Tibial artery (tissue), 4 donors: Measurements from ENCODE around the gene MAGI2.
"Not testable (repeated sequence)": the region's sequence is repeated elsewhere in the genome, so short reads cannot be mapped to it uniquely, and the experiment has no call there.

Experiments used
- DNase-seq, 2 donors: peaks; one replicate each; pipeline ENCODE4 v3.0.0-alpha.2; 2019
- H3K27ac ChIP-seq, 2 donors: fragments of 200-600 bp; sonication (generic) in 1 of 2; 1 replicate in 1 of 2; 2 replicates in 1 of 2; pipeline ENCODE4 v1.5.1; 2018 to 2019; ENCODE audit warnings: mild to moderate bottlenecking in 1 of 2
- H3K27me3 ChIP-seq, 2 donors: fragments of 200-600 bp; sonication (generic) in 1 of 2; one replicate each; pipeline versions ENCODE4 v1.5.1 to v1.6.0; 2016 to 2019
- H3K36me3 ChIP-seq, 3 donors: fragments of 200-600 bp; sonication (generic) in 2 of 3; one replicate each; pipeline ENCODE4 v1.5.1; 2016 to 2019; ENCODE audit warnings: mild to moderate bottlenecking in 2 of 3
- H3K4me1 ChIP-seq, 4 donors: fragments of 200-600 bp; sonication (generic) in 2 of 4; 1 replicate in 3 of 4; 2 replicates in 1 of 4; pipeline ENCODE4 v1.5.1; 2016 to 2019
- H3K4me3 ChIP-seq, 2 donors: fragments of 200-600 bp; sonication (generic) in 1 of 2; 1 replicate in 1 of 2; 2 replicates in 1 of 2; pipeline ENCODE4 v1.5.1; 2018 to 2019; ENCODE audit warnings: mild to moderate bottlenecking in 2 of 2
- H3K9me3 ChIP-seq, 3 donors: fragments of 200-600 bp; sonication (generic) in 1 of 3; one replicate each; pipeline ENCODE4 v1.5.1; 2016 to 2019
- intact Hi-C: fragments of 100-400 bp; cut with DNase I; formaldehyde crosslinking; loops from one replicate; pipeline ENCODE4 v1.15.0; 2023; ENCODE audit warnings: low total_unique reads
- TF ChIP-seq, protein P1 (sequence below), 2 experiments: fragments of 200-600 bp in 1 of 2; fragments of 450-650 bp in 1 of 2; IDR thresholded peaks; one replicate each; pipeline ENCODE4 v1.5.1; 2017 to 2019; ENCODE audit warnings: antibody characterized with exemption in 2 of 2, mild to moderate bottlenecking in 1 of 2, moderate library complexity in 1 of 2

The MAGI2 gene

GRCh38 chr7:79046061-79046460, 407.4 kb downstream of the MAGI2 start:
- H3K36me3 ChIP-seq = no peaks in the 10 kb centered on the region
- TF ChIP-seq, protein P1, sequence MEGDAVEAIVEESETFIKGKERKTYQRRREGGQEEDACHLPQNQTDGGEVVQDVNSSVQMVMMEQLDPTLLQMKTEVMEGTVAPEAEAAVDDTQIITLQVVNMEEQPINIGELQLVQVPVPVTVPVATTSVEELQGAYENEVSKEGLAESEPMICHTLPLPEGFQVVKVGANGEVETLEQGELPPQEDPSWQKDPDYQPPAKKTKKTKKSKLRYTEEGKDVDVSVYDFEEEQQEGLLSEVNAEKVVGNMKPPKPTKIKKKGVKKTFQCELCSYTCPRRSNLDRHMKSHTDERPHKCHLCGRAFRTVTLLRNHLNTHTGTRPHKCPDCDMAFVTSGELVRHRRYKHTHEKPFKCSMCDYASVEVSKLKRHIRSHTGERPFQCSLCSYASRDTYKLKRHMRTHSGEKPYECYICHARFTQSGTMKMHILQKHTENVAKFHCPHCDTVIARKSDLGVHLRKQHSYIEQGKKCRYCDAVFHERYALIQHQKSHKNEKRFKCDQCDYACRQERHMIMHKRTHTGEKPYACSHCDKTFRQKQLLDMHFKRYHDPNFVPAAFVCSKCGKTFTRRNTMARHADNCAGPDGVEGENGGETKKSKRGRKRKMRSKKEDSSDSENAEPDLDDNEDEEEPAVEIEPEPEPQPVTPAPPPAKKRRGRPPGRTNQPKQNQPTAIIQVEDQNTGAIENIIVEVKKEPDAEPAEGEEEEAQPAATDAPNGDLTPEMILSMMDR (IDR thresholded peaks at IDR 0.05) = no peak
- DNase-seq = no peak
- H3K27ac ChIP-seq = no peak overlapping the region
- no peaks in the 10 kb centered on the region for H3K4me1 ChIP-seq
- no peaks in the 10 kb centered on the region for H3K9me3 ChIP-seq
- no peak overlapping the region for H3K4me3 ChIP-seq
- H3K27me3 ChIP-seq = no peaks in the 10 kb centered on the region
- intact Hi-C loops = no loop called here

GRCh38 chr7:79037001-79037400, 416.5 kb downstream of the MAGI2 start:
- no peaks in the 10 kb centered on the region for H3K36me3 ChIP-seq
- DNase-seq = no peak
- no peaks in the 10 kb centered on the region for H3K9me3 ChIP-seq
- peak overlapping the region; percentile 6 to 41 for H3K27ac ChIP-seq
- peak overlapping the region in 1 of 2 donors; percentile 10 for H3K4me3 ChIP-seq
- intact Hi-C loops = no loop called here
- H3K27me3 ChIP-seq = no peaks in the 10 kb centered on the region
- H3K4me1 ChIP-seq = peaks cover 0 to 34% (median 0%) of the 10 kb centered on the region in 4 donors
- TF ChIP-seq, protein P1 (IDR thresholded peaks at IDR 0.05) = no peak

- Histone ChIP-seq H3K27me3 (no peaks in the 10 kb centered on the region), H3K27ac (no peak overlapping the region), H3K9me3 (no peaks in the 10 kb centered on the region), H3K4me3 (no peak overlapping the region), H3K36me3 (no peaks in the 10 kb centered on the region), H3K4me1 (peaks cover 0 to 34% (median 0%) of the 10 kb centered on the region in 4 donors)
- TF ChIP-seq, protein P1 (IDR thresholded peaks at IDR 0.05) = no peak
- no peak for DNase-seq
- intact Hi-C loops = no loop called here
Measured at GRCh38 chr7:79036356-79036755, 417.1 kb downstream of the MAGI2 start.

GRCh38 chr7:79035858-79036257, 417.6 kb downstream of the MAGI2 start:
- Histone ChIP-seq H3K36me3 (no peaks in the 10 kb centered on the region), H3K4me3 (no peak overlapping the region), H3K9me3 (no peaks in the 10 kb centered on the region), H3K27ac (no peak overlapping the region), H3K4me1 (peaks cover 0 to 34% (median 0%) of the 10 kb centered on the region in 4 donors), H3K27me3 (no peaks in the 10 kb centered on the region)
- intact Hi-C loops = no loop called here
- no peak for DNase-seq
- TF ChIP-seq, protein P1 (IDR thresholded peaks at IDR 0.05) = no peak

GRCh38 chr7:79034730-79035129, 418.7 kb downstream of the MAGI2 start:
- TF ChIP-seq, protein P1 (IDR thresholded peaks at IDR 0.05) = no peak
- H3K4me1 ChIP-seq = peaks cover 0 to 34% (median 0%) of the 10 kb centered on the region in 4 donors

DNA sequence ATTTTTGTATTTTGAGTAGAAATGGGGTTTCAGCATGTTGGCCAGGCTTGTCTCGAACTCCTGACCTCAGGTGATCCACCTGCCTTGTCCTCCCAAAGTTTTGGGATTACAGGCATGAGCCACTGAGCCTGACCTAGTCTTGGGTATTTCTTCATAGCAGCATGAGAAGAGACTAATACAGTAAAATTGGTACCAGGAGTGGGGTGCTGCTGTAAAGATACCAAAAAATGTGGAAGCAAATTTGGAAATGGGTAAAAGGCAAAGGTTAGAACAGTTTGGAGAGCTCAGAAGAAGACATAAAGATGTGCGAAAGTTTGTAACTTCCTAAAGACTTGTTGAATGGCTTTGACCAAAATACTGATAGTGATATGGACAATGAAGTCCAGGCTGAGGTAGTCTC, 433.8 kb downstream of the MAGI2 start:
- H3K4me3 ChIP-seq, H3K36me3 ChIP-seq, DNase-seq, H3K27me3 ChIP-seq, H3K27ac ChIP-seq, intact Hi-C loops, H3K4me1 ChIP-seq: not testable (repeated sequence)
- peaks cover 0 to 16% (median 7%) of the 10 kb centered on the region in 3 donors for H3K9me3 ChIP-seq

More at GRCh38 chr7:79034730-79035129, 418.7 kb downstream of the MAGI2 start:
- no peak for DNase-seq
- no peaks in the 10 kb centered on the region for H3K27me3 ChIP-seq
- no peaks in the 10 kb centered on the region for H3K9me3 ChIP-seq
- intact Hi-C loops = no loop called here
- H3K27ac ChIP-seq = no peak overlapping the region
- H3K4me3 ChIP-seq = no peak overlapping the region
- no peaks in the 10 kb centered on the region for H3K36me3 ChIP-seq
